GM23248 (cell line): ENCODE measurements around the gene MTHFSD.

Source experiments
- EZH2 ChIP-seq: fragments of 200-600 bp; sonication (generic); IDR thresholded peaks from 2 replicates; pipeline ENCODE4 v1.6.1; 2018; ENCODE audit warnings: antibody characterized with exemption, mild to moderate bottlenecking; ENCODE audit not compliant: insufficient read depth, poor library complexity, severe bottlenecking
- EZH2phosphoT487 ChIP-seq: fragments of 200-600 bp; sonication (generic); IDR thresholded peaks from 2 replicates; pipeline ENCODE4 v1.6.1; 2018; ENCODE audit warnings: antibody characterized with exemption, moderate library complexity, mild to moderate bottlenecking, low read depth; ENCODE audit not compliant: insufficient read depth

DNA sequence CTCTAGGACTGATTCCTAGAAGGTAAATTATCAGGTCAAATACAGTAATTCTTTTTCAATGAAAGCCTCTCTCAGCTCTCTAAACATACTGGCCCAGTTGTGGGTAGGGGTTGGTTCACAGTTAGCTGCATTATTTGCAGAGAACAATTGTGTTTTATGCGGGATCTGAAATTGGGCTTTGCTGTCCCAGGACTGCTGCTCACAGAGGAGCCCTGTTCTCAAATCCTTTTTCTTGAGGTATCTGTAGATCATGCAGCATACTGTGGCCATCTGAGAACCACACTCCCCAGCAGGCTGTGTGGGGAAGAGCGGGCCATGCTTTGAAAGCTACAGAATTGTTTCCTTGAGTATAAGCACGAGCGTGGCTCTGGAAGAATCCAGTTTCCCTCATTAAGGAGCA lies 17.5 kb downstream of the MTHFSD start:
- TF ChIP-seq EZH2phosphoT487 (no peak), EZH2 (no peak)
